ENCODE data around the gene BFSP2.
"Not testable (repeated sequence)": the region's sequence is repeated elsewhere in the genome, so short reads cannot be mapped to it uniquely, and the experiment has no call there.

Gene BFSP2

GRCh38 chr3:133506215-133506901 is 106.5 kb downstream of the BFSP2 start:
- DNase-seq (ENCODE audit: low read depth) = no peak
- no peak overlapping the region for H3K4me3 ChIP-seq (ENCODE audit: low read depth, low read length)
- TF ChIP-seq CTCF (IDR thresholded peaks at IDR 0.05; ENCODE audit: control insufficient read depth, extremely low read depth, insufficient read depth) = no peak

GRCh38 chr3:133509488-133509887 is 109.6 kb downstream of the BFSP2 start:
- no peak for DNase-seq (ENCODE audit: low read depth)
- H3K4me3 ChIP-seq (ENCODE audit: low read depth, low read length) = no peak overlapping the region
- TF ChIP-seq CTCF (IDR thresholded peaks at IDR 0.05; ENCODE audit: control insufficient read depth, extremely low read depth, insufficient read depth) = no peak

GRCh38 chr3:133512416-133513089 is 112.7 kb downstream of the BFSP2 start:
- TF ChIP-seq CTCF (IDR thresholded peaks at IDR 0.05; ENCODE audit: control insufficient read depth, extremely low read depth, insufficient read depth) = no peak
- H3K4me3 ChIP-seq (ENCODE audit: low read depth, low read length) = no peak overlapping the region
- no peak for DNase-seq (ENCODE audit: low read depth)

GRCh38 chr3:133514418-133514817 is 114.6 kb downstream of the BFSP2 start:
- H3K4me3 ChIP-seq (ENCODE audit: low read depth, low read length) = no peak overlapping the region
- TF ChIP-seq CTCF (IDR thresholded peaks at IDR 0.05; ENCODE audit: control insufficient read depth, extremely low read depth, insufficient read depth) = no peak
- no peak for DNase-seq (ENCODE audit: low read depth)

GRCh38 chr3:133515127-133515526 is 115.3 kb downstream of the BFSP2 start:
- TF ChIP-seq CTCF (IDR thresholded peaks at IDR 0.05; ENCODE audit: control insufficient read depth, extremely low read depth, insufficient read depth) = no peak
- no peak for DNase-seq (ENCODE audit: low read depth)
- H3K4me3 ChIP-seq (ENCODE audit: low read depth, low read length) = no peak overlapping the region

GRCh38 chr3:133520286-133520685 is 120.4 kb downstream of the BFSP2 start:
- no peak overlapping the region for H3K4me3 ChIP-seq (ENCODE audit: low read depth, low read length)
- no peak for TF ChIP-seq CTCF (IDR thresholded peaks at IDR 0.05; ENCODE audit: control insufficient read depth, extremely low read depth, insufficient read depth)
- DNase-seq (ENCODE audit: low read depth) = no peak

GRCh38 chr3:133520938-133521337 is 121.1 kb downstream of the BFSP2 start:
- not testable (repeated sequence) for H3K4me3 ChIP-seq (ENCODE audit: low read depth, low read length); DNase-seq (ENCODE audit: low read depth)

Measured in LNCaP clone FGC (cell line).